ENCODE data around the gene COX6A2.

COX6A2 gene

GRCh38 chr16:31428279-31428597 lies at the start of gene COX6A2:
Gene COX6A2 (minus strand): TSS chr16:31428360. CDS start chr16:31428325, 35 bp downstream.
- no peak for DNase-seq

DNA sequence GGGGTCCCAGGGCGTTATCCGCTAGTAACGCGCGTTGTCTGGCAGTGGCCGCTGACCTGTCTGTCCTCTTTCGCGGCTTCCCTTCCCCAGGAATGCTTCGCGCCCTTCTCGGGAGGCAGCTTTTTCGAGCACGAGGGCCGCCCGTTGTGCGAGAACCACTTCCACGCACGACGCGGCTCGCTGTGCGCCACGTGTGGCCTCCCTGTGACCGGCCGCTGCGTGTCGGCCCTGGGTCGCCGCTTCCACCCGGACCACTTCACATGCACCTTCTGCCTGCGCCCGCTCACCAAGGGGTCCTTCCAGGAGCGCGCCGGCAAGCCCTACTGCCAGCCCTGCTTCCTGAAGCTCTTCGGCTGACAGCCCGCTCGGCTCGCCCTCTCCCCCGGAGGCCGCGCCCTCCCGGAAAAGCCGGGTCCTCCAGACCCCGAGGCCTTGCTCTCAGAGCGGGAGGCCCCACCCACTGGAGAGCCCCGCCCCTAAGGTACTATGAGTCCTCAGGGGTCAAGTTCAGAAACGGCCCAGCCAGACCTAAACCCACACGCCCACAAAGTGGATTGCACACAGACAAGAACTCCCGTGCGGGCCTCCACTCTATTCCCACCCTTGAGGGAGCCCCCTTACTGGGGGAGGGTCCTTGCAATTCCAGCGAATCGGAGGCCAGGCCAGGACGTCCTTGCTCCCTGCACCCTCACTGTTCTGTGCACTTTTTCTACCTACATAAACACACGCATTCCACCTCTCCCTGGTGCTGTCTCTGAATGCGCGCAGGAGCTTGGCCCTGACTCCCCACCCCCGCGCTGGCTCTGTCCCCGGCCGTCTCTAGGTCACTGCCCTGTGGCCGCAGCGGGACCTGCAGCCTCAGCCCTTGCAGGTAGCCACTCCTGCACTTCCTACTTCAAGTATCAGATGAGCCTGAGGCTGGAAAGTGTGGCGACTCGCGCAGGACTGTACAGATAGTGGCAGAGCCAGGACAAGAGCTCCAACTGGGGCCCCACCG lies 49.4 kb upstream of the COX6A2 start:
- DNase-seq = no peak

DNA sequence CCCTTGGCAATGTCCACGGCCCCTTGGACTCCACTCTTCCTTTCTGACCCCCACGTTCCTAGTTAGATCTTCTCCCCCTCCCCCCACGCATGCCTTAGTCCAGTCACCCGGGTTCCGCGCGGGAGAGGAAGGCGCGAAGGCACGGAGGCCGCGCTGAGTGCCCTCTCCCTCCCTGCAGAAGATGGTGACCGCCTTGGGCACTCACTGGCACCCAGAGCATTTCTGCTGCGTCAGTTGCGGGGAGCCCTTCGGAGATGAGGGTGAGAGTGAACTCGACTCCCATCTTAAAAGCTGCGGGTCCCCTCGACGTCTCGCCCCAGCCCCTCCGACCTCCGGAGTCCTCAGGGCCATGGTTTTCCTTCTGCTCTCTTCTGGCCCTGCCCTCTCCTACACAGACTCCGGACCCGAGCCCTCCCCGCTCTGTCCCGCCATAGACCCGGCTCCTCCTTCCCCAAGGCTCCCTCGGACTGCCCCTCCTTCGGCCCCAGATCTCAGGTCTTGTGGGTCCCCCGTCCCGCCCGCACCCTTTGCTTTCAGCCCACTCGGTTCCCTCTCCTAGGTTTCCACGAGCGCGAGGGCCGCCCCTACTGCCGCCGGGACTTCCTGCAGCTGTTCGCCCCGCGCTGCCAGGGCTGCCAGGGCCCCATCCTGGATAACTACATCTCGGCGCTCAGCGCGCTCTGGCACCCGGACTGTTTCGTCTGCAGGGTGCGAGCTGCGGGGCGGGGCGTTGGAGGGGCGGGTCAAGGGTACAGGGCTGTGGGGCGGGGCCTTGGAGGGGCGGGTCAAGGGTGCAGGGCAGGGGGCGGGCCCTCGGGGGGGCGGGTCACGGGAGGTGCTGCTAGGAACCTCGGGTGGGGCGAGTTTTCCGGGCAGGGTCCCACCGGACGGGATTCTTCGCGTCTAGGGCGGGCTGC lies 48.4 kb upstream of the COX6A2 start:
- DNase-seq = no peak

DNA sequence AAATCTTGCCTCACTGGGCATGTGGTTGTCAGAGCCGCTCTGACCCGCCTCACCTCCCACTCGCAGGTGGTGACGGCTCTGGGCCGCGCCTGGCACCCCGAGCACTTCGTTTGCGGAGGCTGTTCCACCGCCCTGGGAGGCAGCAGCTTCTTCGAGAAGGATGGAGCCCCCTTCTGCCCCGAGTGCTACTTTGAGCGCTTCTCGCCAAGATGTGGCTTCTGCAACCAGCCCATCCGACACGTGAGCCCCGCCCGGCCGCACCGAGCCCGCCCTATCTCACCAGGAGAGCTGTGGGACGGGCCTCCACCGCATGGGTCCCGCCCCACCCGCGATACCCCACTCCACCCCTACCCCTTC lies 47.8 kb upstream of the COX6A2 start:
- no peak for DNase-seq

DNA sequence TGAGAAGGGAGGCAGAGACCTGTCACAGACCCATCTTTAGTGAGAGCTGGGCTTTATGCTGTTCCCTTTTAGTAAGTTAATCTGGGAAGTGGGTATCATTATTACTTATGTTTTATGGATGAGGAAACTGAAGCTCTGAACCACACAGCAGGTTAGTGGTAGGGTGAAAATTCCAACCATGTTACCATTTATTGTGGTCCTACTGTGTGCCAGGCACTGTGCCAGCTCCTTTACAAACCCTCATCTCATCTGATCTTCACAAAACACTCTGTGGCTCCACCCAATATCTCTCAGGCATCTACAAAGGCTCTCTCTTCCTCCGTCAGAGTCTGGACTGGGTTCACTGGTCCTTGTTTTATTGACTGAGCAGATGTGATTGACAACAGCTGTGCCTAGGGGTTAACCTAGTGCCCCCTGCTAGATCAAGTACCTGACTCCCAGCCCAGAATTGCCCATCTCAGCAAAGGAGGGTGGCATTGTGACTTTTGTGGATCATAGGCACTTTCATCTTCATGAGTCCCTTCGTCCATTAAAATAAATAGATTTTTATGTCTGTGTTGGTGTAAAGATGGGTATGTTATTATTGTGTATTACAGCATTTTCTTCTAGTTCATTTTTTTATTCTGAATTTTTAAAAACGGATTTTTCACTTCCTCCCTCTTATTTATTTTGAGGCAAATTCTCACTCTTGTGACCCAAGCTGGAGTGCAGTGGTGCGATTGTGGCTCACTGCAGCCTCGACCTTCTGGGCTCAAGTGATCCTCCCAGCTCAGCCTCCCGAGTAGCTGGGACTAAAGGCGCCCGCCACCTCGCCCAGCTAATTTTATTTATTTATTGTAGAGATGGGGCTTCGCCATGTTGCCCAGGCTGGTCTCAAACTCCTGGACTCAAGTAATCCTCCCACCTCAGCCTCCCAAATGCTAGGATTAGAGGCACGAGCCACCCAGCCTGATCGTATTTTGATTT lies 46.9 kb upstream of the COX6A2 start:
- DNase-seq = no peak

GRCh38 chr16:31474173-31474714 lies 46.1 kb upstream of the COX6A2 start:
- DNase-seq = peak; percentile 86

DNA sequence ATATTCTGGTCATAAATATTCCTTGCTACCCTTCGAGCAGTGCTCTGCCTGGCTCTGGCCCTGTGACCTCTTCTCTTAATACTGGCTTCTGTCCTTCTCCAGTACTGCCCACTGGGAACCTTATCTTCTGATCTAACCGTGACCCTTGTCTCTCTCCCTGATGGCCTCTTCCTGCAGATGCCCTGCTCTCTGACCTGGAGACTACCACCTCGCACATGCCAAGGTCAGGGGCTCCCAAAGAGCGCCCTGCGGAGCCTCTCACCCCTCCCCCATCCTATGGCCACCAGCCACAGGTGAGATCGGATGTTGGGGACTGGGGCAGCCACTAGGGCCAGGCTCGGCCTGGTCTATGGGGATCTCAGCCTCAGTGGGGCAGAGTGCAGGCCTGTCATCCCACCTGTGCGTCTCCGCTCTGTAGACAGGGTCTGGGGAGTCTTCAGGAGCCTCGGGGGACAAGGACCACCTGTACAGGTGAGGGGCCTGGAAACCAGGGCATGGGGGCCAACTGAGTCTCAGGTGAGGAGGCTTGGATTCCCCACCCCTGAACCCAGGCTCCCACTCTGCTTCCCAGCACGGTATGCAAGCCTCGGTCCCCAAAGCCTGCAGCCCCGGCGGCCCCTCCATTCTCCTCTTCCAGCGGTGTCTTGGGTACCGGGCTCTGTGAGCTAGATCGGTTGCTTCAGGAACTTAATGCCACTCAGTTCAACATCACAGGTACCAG lies 45.3 kb upstream of the COX6A2 start:
- DNase-seq = no peak

DNA sequence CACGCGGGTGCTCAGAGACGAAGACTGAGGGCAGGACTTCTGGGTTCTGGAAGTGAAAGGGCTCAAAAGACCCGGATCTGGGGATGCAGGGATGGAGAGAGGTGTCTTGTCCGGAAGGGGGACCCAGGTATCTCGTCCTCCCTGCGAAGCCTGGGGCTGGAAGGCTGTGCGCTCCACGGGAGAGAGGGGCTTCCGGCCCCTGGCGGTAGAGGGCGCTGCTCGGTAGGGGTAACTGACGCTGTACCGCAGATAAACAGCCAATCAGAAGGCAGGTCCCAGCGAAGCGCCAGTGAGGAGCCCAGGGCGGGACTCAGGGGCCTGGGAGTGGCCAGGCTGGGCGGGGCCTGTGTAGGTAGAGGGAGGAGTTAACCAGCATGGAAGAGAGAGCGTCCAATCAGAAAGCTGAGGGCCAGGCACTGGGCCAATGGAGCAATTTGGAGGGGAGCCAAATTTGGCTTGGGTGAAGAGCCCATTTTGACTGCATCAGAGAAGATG lies 44.6 kb upstream of the COX6A2 start:
- peak; percentile 95 for DNase-seq

DNA sequence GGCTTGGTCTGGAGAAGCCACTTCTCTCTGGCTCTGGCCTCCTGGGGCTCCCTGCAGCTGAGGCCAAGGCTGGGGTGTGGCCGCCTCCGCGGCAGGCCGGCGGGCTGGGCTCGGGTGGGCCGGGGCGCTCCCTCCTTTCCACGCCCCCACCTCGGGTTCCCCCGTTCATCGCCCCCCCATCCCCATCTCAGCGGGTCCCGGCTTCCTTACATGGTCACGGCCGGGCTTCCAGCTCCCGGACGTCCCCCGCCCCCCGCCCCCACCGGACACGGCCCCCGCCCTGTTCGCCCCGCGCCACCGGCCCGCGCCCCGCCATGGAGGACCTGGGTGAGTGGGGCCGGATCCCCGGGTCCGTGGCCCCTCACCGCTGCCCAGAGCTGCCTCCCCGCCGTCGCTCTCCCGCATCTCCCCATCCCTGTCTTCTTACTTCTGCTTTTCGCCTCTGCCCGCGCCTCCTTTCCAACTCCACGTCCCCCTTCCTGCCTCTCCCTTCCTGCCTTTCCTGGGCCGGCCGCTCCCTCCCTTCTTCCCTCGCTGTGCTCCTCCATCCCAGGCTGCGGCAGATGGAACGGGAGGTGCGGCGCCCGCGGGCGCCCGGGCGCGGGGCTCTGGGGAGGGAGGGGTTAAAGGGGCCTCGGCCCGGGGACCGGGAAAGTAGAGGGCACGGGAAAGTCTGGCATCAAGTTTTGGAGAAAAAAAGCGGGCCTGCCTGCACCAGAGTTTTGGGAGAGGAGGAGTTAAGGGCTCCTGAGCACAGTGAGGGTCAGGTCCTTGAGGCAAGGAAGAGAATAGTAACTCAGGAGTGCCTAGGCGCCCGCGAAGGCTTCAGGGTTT lies 43.9 kb upstream of the COX6A2 start, which contains the start of gene TGFB1I1:
Gene TGFB1I1 (plus strand): TSS at position 278 of the 834 bp plus-strand sequence. CDS start 37 bp downstream, at position 315.
- DNase-seq = peak; percentile 92

DNA sequence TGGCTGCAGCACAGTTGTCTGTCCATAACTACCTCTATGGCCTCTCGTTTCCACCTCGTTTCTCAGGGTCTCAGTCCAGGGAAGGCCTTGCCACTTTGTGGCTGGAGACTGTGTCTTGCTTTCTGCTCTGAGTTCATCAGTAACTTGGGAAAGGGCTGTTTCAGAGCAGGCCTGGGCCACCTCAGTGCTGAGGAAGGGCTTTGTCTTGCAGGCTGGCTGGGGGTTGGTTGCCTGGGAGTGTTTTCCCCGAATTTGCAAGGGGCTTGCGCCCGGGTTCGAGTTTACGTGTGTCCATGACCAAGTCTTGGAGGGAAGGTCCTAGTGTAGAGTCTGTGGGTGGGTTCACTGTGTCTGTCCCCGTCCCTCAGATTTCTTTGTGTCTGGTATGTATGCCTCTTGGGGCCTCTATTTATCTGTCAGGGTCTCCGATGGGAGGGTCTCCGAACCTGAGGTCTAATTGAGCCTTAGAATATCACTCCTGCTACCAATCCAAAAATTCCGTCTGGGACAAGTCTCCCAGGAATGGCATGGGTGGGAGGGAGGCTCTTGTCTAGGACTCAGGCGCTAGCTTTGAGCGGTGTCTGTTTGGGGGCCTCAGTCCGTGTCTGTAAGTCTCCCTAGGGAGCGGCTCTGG lies 43.2 kb upstream of the COX6A2 start:
- DNase-seq = no peak

DNA sequence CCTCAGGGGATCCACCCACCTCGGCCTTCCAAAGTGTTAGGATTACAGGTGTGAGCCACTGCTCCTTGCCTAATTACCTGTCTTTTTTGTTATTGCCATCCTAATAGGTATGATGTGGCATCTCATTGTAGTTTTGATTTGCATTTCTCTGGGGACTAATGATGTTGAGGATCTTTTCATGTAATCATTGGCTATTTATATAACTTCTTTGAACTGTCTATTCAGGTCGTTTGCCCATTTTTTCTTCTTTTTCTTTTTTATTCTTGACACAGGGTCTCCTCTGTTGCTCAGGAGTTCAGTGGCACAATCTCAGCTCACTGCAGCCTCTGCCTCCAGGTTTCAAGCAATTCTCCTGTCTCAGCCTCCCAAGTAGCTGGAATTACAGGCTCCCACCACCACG lies 42.5 kb upstream of the COX6A2 start:
- no peak for DNase-seq

DNA sequence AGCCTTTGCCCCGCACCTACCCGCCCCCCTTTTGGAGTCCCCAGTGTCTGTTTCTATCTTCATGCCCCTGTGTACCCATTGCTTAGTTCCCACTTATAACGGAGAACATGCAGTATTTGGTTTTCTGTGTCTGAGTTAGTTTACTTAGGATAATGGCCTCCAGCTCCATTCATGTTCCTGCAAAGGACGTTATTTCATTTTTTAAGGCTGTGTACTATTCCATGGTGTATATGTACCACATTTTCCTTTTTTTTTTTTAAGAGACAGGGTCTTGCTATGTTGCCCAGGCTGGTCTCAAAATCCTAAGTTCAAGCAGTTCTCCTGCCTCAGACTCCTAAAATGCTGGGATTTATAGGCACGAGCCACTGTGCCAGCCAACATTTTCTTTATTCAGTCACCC lies 39.7 kb upstream of the COX6A2 start:
- no peak for DNase-seq

GRCh38 chr16:31467151-31467773 lies 39.1 kb upstream of the COX6A2 start:
- DNase-seq = no peak

- no peak for DNase-seq
Measured at GRCh38 chr16:31466381-31466841, 38.3 kb upstream of the COX6A2 start.

DNA sequence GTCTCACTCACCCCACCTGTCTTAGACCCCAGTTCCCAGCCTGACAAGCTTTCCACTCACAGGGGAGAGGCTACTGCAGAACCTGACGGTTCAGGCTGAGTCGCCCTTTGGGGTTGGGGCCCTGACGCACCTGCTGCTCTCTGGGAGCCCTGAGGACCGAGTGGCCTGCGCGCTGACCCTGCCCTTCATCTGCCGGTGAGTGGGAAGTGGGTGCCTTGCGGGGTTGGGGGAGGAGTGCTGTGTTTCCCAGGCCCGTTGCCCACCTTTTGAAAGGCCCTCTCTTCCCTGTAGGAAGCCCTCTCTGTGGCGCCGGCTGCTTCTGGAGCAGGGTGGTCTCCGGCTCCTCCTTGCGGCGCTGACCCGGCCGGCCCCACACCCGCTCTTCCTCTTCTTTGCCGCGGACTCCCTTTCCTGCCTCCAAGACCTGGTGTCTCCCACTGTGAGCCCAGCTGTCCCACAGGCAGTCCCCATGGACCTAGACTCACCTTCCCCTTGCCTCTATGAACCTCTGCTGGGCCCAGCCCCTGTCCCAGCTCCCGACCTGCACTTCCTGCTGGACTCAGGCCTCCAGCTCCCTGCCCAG lies 37.7 kb upstream of the COX6A2 start:
- DNase-seq = no peak

DNA sequence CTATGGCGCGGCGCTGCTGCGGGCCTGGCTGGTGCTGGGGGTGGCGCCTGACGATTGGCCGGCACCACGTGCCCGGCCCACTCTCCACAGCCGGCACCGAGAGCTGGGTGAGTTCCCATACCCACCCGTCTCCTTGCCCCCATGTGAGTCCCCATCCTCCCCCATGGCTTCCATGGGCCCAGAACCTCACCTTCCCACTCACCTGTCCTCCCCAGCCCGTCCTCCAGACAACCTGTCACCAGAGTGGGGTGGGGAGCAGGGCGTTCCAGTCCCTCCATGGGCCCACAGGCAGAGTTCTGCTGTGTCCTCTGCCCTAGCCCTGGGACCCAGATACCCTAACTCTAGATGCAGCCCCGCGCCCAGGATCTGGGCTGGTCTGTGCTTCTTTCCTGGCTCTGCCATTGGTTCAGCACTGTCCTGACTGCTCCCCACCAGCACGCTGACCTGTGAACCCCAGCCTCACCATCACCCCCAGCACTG lies 36.7 kb upstream of the COX6A2 start:
- DNase-seq = no peak

DNA sequence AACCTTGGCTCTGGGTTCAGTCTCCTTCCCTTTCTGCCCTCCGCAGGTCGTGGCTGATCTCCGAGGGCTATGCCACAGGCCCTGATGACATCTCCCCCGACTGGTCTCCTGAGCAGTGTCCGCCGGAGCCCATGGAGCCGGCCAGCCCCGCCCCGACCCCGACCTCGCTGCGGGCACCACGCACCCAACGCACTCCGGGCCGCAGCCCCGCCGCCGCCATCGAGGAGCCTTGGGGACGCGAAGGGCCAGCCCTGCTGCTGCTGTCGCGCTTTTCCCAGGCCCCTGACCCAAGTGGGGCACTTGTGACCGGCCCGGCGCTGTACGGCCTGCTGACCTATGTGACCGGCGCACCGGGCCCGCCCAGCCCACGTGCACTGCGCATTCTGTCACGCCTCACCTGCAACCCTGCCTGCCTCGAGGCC lies 36.2 kb upstream of the COX6A2 start:
- DNase-seq = no peak
